Lower leg skin (tissue), 3 donors: Measurements from ENCODE around the gene FGD3.

ENCODE experiments used
- CTCF ChIP-seq, 3 donors: fragments of 450-650 bp; IDR thresholded peaks; one replicate each; pipeline ENCODE4 v1.5.1; 2016; ENCODE audit warnings: antibody characterized with exemption in 3 of 3, mild to moderate bottlenecking in 3 of 3, moderate library complexity in 2 of 3
- POLR2A ChIP-seq, 2 donors: fragments of 450-650 bp; IDR thresholded peaks; one replicate each; pipeline ENCODE4 v1.6.1; 2016 to 2017; ENCODE audit warnings: antibody characterized with exemption in 2 of 2, mild to moderate bottlenecking in 1 of 2, moderate library complexity in 1 of 2

GRCh38 chr9:93077811-93078210 lies 130.5 kb downstream of the FGD3 start:
- TF ChIP-seq CTCF (IDR thresholded peaks at IDR 0.05): no peak
- no peak for TF ChIP-seq POLR2A (IDR thresholded peaks at IDR 0.05)
